ENCODE measurements around the gene GLMP. TPM values are rescaled to one million over a fixed set of nuclear protein-coding genes. Genes with fewer than 3 reads are reported as not detected.

The GLMP gene
- total and polyA plus RNA-seq, 2 donors from 2014 or later, result 52.4 to 154 TPM

DNA sequence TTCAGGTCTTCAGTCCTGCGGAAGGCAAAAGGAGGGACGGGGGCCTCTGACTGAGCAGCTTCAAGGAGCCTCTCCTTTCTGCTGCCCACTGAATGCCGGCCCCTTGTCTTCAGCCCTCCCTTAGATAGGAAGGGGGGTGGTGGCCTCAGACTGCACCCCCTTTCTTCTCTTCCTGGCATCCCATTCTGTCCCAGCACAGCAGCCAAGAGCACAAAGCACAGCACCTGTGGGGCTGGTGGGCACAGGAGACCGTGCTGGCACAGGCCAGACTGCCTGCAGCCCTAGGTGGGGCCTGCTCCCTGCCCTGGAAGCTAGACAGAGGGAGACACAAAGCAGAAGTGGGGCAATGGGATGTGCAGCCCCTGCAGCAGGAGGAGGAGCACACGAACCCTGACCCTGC lies 45.9 kb downstream of the GLMP start:
- TF ChIP-seq, protein P1, sequence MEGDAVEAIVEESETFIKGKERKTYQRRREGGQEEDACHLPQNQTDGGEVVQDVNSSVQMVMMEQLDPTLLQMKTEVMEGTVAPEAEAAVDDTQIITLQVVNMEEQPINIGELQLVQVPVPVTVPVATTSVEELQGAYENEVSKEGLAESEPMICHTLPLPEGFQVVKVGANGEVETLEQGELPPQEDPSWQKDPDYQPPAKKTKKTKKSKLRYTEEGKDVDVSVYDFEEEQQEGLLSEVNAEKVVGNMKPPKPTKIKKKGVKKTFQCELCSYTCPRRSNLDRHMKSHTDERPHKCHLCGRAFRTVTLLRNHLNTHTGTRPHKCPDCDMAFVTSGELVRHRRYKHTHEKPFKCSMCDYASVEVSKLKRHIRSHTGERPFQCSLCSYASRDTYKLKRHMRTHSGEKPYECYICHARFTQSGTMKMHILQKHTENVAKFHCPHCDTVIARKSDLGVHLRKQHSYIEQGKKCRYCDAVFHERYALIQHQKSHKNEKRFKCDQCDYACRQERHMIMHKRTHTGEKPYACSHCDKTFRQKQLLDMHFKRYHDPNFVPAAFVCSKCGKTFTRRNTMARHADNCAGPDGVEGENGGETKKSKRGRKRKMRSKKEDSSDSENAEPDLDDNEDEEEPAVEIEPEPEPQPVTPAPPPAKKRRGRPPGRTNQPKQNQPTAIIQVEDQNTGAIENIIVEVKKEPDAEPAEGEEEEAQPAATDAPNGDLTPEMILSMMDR (IDR thresholded peaks at IDR 0.05; ENCODE audit: borderline replicate concordance, extremely low read depth, insufficient read depth), result no peak
- intact Hi-C loops (cut with DNase I), result no loop called here
- Histone ChIP-seq H3K9me3 (ENCODE audit: control insufficient read depth in 2 of 3, insufficient read depth in 1 of 3, low read length in 3 of 3) (no peaks in the 10 kb centered on the region), H3K9ac (ENCODE audit: low read length in 3 of 3) (no peak overlapping the region), H3K36me3 (ENCODE audit: control insufficient read depth in 2 of 3, insufficient read depth in 3 of 3, low read length in 3 of 3) (peaks cover 5 to 46% (median 25%) of the 10 kb centered on the region in 3 donors), H3K27me3 (ENCODE audit: control insufficient read depth, insufficient read depth, low read length) (no peaks in the 10 kb centered on the region), H3K4me3 (ENCODE audit: low read length in 3 of 3) (no peak overlapping the region), H3K4me1 (ENCODE audit: control insufficient read depth in 2 of 3, insufficient read depth in 2 of 3, low read depth in 1 of 3, low read length in 3 of 3) (peaks cover 0 to 7% (median 0%) of the 10 kb centered on the region in 3 donors), H3K27ac (ENCODE audit: low read depth in 2 of 2, low read length in 2 of 2) (no peak overlapping the region)
- DNase-seq (no peak), FAIRE-seq (no peak)

DNA sequence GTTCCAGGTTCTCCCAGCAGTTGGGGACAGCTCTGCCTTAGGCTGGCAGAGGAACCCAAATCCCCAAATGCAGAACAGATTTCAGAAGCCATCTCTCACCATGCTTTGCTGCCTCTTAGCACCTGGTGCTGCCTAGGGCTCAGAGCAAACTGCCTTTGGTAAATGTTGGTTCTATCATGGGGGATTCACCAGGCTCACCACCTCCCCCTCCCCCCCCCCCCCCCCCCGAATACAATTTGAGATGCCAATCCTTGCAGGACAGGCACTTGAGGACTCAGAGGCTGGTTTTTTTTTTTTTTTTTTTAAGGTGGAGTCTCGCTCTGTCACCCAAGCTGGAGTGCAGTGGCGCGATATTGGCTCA lies 47.2 kb downstream of the GLMP start:
- TF ChIP-seq, protein P1 (IDR thresholded peaks at IDR 0.05; ENCODE audit: borderline replicate concordance, extremely low read depth, insufficient read depth), result no peak
- Histone ChIP-seq H3K36me3 (ENCODE audit: control insufficient read depth in 2 of 3, insufficient read depth in 3 of 3, low read length in 3 of 3) (peaks cover 4 to 36% (median 15%) of the 10 kb centered on the region in 3 donors), H3K27ac (ENCODE audit: low read depth in 2 of 2, low read length in 2 of 2) (no peak overlapping the region), H3K9ac (ENCODE audit: low read length in 3 of 3) (no peak overlapping the region), H3K4me3 (ENCODE audit: low read length in 3 of 3) (no peak overlapping the region), H3K27me3 (ENCODE audit: control insufficient read depth, insufficient read depth, low read length) (no peaks in the 10 kb centered on the region), H3K4me1 (ENCODE audit: control insufficient read depth in 2 of 3, insufficient read depth in 2 of 3, low read depth in 1 of 3, low read length in 3 of 3) (peaks cover 0 to 7% (median 0%) of the 10 kb centered on the region in 3 donors), H3K9me3 (ENCODE audit: control insufficient read depth in 2 of 3, insufficient read depth in 1 of 3, low read length in 3 of 3) (no peaks in the 10 kb centered on the region)
- no peak for FAIRE-seq
- no peak for DNase-seq
- intact Hi-C loops (cut with DNase I), result no loop called here

DNA sequence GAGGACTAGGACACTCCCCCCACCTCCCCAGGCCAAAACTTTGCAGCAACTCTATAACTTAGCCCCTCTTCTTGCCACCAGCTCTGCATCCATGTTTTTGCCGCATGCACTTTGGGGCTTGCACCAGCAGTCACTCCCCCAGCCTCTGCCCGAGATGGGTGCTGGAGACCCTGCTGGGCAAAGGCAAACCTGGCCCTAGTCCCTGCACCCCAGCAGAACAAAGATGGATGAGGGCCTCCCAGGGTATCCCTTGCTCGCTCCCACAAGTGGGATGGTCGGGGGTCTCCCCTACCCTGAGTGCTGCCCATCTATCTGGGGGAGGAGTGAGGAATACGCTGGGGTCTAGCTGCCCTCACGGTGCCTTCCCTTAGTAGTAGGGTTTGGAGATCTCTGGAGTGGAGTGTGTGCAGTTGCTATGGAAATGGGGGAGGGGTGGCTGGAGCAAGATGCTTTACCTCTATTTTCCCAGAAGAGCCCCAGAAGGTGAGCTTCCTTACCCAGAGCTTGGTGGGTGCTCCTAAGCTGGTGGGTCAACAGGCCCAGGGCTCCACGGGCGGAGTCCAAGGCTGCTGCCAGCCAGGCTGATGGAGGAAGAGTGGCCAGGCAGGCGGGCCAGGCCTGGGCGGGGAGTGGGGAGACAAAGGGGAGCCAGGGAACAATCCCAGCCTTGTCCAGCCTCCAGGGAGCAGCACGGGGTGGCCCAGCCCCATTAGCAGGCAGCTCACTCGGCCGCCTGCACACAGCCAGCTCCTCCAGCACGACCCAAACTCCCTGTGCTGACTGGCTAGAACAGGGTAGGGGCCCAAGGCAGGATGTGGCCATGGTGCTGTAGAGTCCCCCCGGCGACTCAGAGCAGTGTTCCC lies 47.8 kb downstream of the GLMP start, which contains the start of gene PAQR6:
TSS of gene PAQR6 (minus strand) at position 597 of the 863 bp plus-strand sequence. CDS start 1,325 bp downstream, outside the sequence.
- Histone ChIP-seq H3K27ac (ENCODE audit: low read depth in 2 of 2, low read length in 2 of 2) (no peak within 1 kb of the TSS), H3K9ac (ENCODE audit: low read length in 3 of 3) (no peak within 1 kb of the TSS), H3K4me3 (ENCODE audit: low read length in 3 of 3) (no peak within 1 kb of the TSS), H3K9me3 (ENCODE audit: control insufficient read depth in 2 of 3, insufficient read depth in 1 of 3, low read length in 3 of 3) (no peaks in the 10 kb centered on the region), H3K4me1 (ENCODE audit: control insufficient read depth in 2 of 3, insufficient read depth in 2 of 3, low read depth in 1 of 3, low read length in 3 of 3) (peaks cover 0 to 7% (median 0%) of the 10 kb centered on the region in 3 donors), H3K27me3 (ENCODE audit: control insufficient read depth, insufficient read depth, low read length) (no peaks in the 10 kb centered on the region), H3K36me3 (ENCODE audit: control insufficient read depth in 2 of 3, insufficient read depth in 3 of 3, low read length in 3 of 3) (peaks cover 2 to 30% (median 12%) of the 10 kb centered on the region in 3 donors)
- TF ChIP-seq, protein P1 (IDR thresholded peaks at IDR 0.05; ENCODE audit: borderline replicate concordance, extremely low read depth, insufficient read depth), result no peak
- FAIRE-seq (no peak), DNase-seq (no peak)
- intact Hi-C loops (cut with DNase I), result no loop called here

Measured in kidney (tissue), 14 donors.